Parathyroid adenoma (tissue), 2 donors: Measurements from ENCODE around the gene NEDD4L.

ENCODE experiments used
- H2AFZ ChIP-seq: fragments of 300-600 bp; sonication (generic); one replicate; pipeline ENCODE4 v1.7.0; 2017; ENCODE audit warnings: antibody characterized with exemption, mild to moderate bottlenecking
- H3K27ac ChIP-seq: fragments of 300-600 bp; sonication (generic); one replicate; pipeline ENCODE4 v1.7.0; 2017
- H3K27me3 ChIP-seq: fragments of 300-600 bp; sonication (generic); one replicate; pipeline ENCODE4 v1.7.0; 2017; ENCODE audit warnings: low read length; ENCODE audit not compliant: control insufficient read depth, insufficient read depth
- H3K36me3 ChIP-seq: fragments of 300-600 bp; sonication (generic); one replicate; pipeline ENCODE4 v1.7.0; 2017; ENCODE audit warnings: low read length; ENCODE audit not compliant: control insufficient read depth, insufficient read depth
- H3K4me1 ChIP-seq: fragments of 300-600 bp; sonication (generic); one replicate; pipeline ENCODE4 v1.7.0; 2017; ENCODE audit warnings: control low read depth
- H3K4me2 ChIP-seq: fragments of 300-600 bp; sonication (generic); one replicate; pipeline ENCODE4 v1.7.0; 2017; ENCODE audit warnings: low read length
- H3K4me3 ChIP-seq: fragments of 300-600 bp; sonication (generic); one replicate; pipeline ENCODE4 v1.7.0; 2017; ENCODE audit warnings: low read depth, low read length
- H3K79me2 ChIP-seq: fragments of 300-600 bp; sonication (generic); one replicate; pipeline ENCODE4 v1.7.0; 2017; ENCODE audit warnings: control low read depth
- H3K9ac ChIP-seq: fragments of 300-600 bp; sonication (generic); one replicate; pipeline ENCODE4 v1.7.0; 2017; ENCODE audit warnings: mild to moderate bottlenecking
- H3K9me3 ChIP-seq: fragments of 300-600 bp; sonication (generic); one replicate; pipeline ENCODE4 v1.7.0; 2017; ENCODE audit warnings: low read length; ENCODE audit not compliant: control insufficient read depth
- TF ChIP-seq, protein P1 (sequence below): fragments of 300-600 bp; sonication (generic); IDR thresholded peaks from one replicate; pipeline ENCODE4 v1.7.0; 2017; ENCODE audit warnings: antibody characterized with exemption, mild to moderate bottlenecking
- donor health status: primary hyperparathyroidism.

NEDD4L gene

GRCh38 chr18:58413667-58414628 lies 369.9 kb downstream of the NEDD4L start:
- Histone ChIP-seq H3K4me1 (no peaks in the 10 kb centered on the region), H3K4me3 (no peak overlapping the region), H3K36me3 (no peaks in the 10 kb centered on the region), H3K27me3 (no peaks in the 10 kb centered on the region), H3K4me2 (no peak overlapping the region), H2AFZ (no peak overlapping the region), H3K27ac (no peak overlapping the region), H3K9me3 (no peaks in the 10 kb centered on the region), H3K9ac (no peak overlapping the region), H3K79me2 (no peaks in the 10 kb centered on the region)
- TF ChIP-seq, protein P1, sequence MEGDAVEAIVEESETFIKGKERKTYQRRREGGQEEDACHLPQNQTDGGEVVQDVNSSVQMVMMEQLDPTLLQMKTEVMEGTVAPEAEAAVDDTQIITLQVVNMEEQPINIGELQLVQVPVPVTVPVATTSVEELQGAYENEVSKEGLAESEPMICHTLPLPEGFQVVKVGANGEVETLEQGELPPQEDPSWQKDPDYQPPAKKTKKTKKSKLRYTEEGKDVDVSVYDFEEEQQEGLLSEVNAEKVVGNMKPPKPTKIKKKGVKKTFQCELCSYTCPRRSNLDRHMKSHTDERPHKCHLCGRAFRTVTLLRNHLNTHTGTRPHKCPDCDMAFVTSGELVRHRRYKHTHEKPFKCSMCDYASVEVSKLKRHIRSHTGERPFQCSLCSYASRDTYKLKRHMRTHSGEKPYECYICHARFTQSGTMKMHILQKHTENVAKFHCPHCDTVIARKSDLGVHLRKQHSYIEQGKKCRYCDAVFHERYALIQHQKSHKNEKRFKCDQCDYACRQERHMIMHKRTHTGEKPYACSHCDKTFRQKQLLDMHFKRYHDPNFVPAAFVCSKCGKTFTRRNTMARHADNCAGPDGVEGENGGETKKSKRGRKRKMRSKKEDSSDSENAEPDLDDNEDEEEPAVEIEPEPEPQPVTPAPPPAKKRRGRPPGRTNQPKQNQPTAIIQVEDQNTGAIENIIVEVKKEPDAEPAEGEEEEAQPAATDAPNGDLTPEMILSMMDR, result no peak

DNA sequence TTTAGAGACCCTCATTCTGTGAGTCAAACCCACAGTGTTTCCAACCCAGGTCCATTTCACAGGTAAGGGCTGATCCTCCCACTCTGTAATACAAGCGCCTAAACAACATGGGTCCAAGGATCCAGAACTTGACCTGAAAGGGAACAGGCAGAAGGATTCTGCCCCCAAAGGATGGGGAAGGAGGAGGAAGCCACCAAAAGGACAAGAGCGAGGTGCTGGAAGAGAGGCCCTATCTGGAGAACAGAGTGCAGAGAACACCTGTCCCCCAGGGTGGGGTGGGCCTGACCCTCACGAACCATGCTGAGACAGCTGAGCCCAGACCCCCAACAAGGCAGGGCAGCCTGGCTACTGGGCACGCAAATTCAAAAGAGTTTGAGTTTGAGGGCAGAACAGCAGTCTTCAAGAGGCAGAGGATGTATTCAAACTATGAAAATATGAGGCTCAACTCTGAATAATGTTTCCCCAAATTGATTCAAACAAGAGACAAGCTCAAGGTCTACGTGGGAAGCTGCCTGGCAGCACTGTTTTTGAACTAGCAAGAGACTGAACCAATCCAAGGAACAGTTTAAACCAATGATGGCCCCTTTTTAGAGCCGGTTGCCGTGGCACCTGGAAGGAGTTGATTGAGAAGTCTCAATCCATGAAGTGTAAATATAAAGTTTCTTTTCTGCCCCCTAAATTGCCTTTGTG lies 372.1 kb downstream of the NEDD4L start:
- H3K9ac ChIP-seq, result no peak overlapping the region
- H3K9me3 ChIP-seq, result no peaks in the 10 kb centered on the region
- no peaks in the 10 kb centered on the region for H3K4me1 ChIP-seq

DNA sequence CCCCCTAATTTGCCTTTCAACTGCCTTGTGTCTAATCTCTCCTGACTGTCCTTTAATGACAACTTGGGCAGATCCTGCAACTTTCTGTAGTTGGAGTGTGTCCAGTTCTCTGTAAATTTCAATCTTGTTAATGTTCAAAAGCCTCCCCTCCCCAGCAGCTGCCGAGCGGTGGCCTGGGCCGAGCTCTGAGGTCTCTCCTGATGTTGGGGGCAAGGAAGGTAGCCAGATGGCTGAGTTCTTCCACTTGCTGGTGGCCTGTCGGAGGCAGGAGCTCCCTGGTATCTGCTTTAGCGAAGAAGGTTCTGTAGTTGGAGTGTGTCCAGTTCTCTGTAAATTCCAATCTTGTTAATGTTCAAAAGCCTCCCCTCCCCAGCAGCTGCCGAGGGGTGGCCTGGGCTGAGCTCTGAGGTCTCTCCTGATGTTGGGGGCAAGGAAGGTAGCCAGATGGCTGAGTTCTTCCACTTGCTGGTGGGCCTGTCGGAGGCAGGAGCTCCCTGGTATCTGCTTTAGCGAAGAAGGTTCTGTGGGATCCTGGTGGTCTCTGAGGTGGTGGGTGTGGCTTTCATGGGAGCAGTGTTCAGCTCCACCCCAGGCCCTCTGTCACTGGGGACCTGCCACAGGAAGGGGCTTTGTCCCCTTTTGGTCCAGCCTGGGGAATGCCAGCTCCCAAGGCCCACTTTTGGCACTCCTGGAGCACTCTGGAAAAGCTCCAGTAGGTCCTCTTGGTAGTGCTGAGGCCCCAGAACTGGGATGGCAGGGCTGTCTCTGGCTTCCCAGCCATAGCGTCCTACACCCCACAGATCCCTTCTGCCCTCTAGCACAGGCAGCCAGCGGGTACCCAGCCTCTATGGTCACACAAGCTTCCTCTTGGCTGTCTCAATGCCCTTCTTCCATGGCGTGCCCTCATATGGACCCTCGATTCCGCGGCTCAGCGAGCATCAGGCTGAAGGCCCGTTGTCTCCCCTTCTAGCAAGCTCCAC lies 373.0 kb downstream of the NEDD4L start:
- no peak overlapping the region for H3K4me2 ChIP-seq
- TF ChIP-seq, protein P1, result no peak
- no peaks in the 10 kb centered on the region for H3K79me2 ChIP-seq
- H3K4me1 ChIP-seq, result no peaks in the 10 kb centered on the region
- no peak overlapping the region for H3K27ac ChIP-seq
- H3K27me3 ChIP-seq, result no peaks in the 10 kb centered on the region
- no peak overlapping the region for H3K9ac ChIP-seq
- no peaks in the 10 kb centered on the region for H3K36me3 ChIP-seq
- H3K4me3 ChIP-seq, result no peak overlapping the region
- no peaks in the 10 kb centered on the region for H3K9me3 ChIP-seq
- no peak overlapping the region for H2AFZ ChIP-seq

More for the DNA sequence above, 372.1 kb downstream of the NEDD4L start:
- Histone ChIP-seq H3K79me2 (no peaks in the 10 kb centered on the region), H3K36me3 (no peaks in the 10 kb centered on the region), H2AFZ (no peak overlapping the region), H3K27me3 (no peaks in the 10 kb centered on the region), H3K27ac (no peak overlapping the region), H3K4me3 (no peak overlapping the region), H3K4me2 (no peak overlapping the region)
- TF ChIP-seq, protein P1, result no peak

DNA sequence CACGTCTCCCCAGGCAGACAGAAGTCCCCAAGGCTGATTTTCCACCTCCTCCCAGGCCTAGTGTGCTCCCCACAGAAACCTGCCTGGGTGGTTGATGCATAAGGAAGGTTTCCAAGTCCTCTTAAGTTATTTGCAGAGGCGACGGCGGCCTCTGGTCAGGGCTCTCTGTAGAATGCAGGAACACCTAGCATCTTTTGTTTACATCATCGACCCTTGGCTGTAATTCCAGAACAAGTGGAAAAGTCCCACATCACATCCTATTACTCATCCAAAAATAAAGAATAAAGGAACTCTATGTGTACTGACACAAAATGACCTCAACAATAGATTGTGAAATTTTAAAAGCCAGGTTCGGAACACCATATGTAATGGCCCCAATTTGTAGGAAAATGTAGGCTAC lies 373.7 kb downstream of the NEDD4L start:
- no peaks in the 10 kb centered on the region for H3K4me1 ChIP-seq
- H3K9me3 ChIP-seq, result no peaks in the 10 kb centered on the region
- no peaks in the 10 kb centered on the region for H3K27me3 ChIP-seq
- TF ChIP-seq, protein P1, result no peak
- H3K4me3 ChIP-seq, result no peak overlapping the region
- no peak overlapping the region for H3K9ac ChIP-seq
- no peak overlapping the region for H3K4me2 ChIP-seq
- H3K36me3 ChIP-seq, result no peaks in the 10 kb centered on the region
- no peaks in the 10 kb centered on the region for H3K79me2 ChIP-seq
- H2AFZ ChIP-seq, result no peak overlapping the region
- H3K27ac ChIP-seq, result no peak overlapping the region
